Astrocyte (in vitro differentiated cells and primary cell): Measurements from ENCODE around the gene KCNJ4. TPM values are rescaled to one million over a fixed set of nuclear protein-coding genes. Genes with fewer than 3 reads are reported as not detected.
"Not testable (repeated sequence)": the region's sequence is repeated elsewhere in the genome, so short reads cannot be mapped to it uniquely, and the experiment has no call there.

Experiments used
- DNase-seq: peaks from one replicate; pipeline ENCODE4 v3.0.0-alpha.2; 2010; ENCODE audit warnings: low read depth
- FAIRE-seq: peaks from 2 replicates; lab custom pipeline; 2011; peaks lifted over from hg19 to GRCh38; lab: Jason Lieb, UNC
- H2AFZ ChIP-seq: 2 replicates; pipeline ENCODE4 v1.6.0; 2012; ENCODE audit warnings: low read depth, low read length, inconsistent platforms
- H3K27ac ChIP-seq: 2 replicates; pipeline ENCODE4 v1.5.1; 2011; ENCODE audit warnings: low read depth, low read length, inconsistent platforms
- H3K27me3 ChIP-seq: 2 replicates; pipeline ENCODE4 v1.6.0; 2011; ENCODE audit warnings: low read length, inconsistent platforms; ENCODE audit not compliant: insufficient read depth
- H3K36me3 ChIP-seq: 2 replicates; pipeline ENCODE4 v1.5.1; 2011; ENCODE audit warnings: low read length, inconsistent platforms; ENCODE audit not compliant: insufficient read depth
- H3K4me1 ChIP-seq: 2 replicates; pipeline ENCODE4 v1.5.1; 2011; ENCODE audit warnings: low read length, inconsistent platforms; ENCODE audit not compliant: insufficient read depth
- H3K4me2 ChIP-seq: 2 replicates; pipeline ENCODE4 v1.6.0; 2012; ENCODE audit warnings: low read length, inconsistent platforms
- H3K4me3 ChIP-seq: 2 replicates; pipeline ENCODE4 v1.5.1; 2011; ENCODE audit warnings: low read depth, mild to moderate bottlenecking, low read length, inconsistent platforms; ENCODE audit not compliant: insufficient read depth
- H3K79me2 ChIP-seq: 2 replicates; pipeline ENCODE4 v1.6.0; 2012; ENCODE audit warnings: mild to moderate bottlenecking, low read length, inconsistent platforms; ENCODE audit not compliant: insufficient read depth
- H3K9ac ChIP-seq: 2 replicates; pipeline ENCODE4 v1.6.0; 2012; ENCODE audit warnings: mild to moderate bottlenecking, low read length, inconsistent platforms
- H3K9me3 ChIP-seq: 2 replicates; pipeline ENCODE4 v1.5.1; 2012; ENCODE audit warnings: low read depth, mild to moderate bottlenecking, low read length, inconsistent platforms; ENCODE audit not compliant: insufficient read depth
- H4K20me1 ChIP-seq: 2 replicates; pipeline ENCODE4 v1.6.0; 2012; ENCODE audit warnings: low read length, inconsistent platforms; ENCODE audit not compliant: insufficient read depth
- H3K27ac Mint-ChIP-seq: one replicate; pipeline ENCODE4 v1.8.0; 2021; ENCODE audit warnings: mild to moderate bottlenecking, mixed read lengths; ENCODE audit not compliant: unreplicated experiment
- H3K27me3 Mint-ChIP-seq: one replicate; pipeline ENCODE4 v1.8.0; 2021; ENCODE audit warnings: low read depth, mixed read lengths; ENCODE audit not compliant: unreplicated experiment
- H3K36me3 Mint-ChIP-seq: one replicate; pipeline ENCODE4 v1.8.0; 2021; ENCODE audit warnings: low read depth, mixed read lengths; ENCODE audit not compliant: unreplicated experiment
- H3K4me1 Mint-ChIP-seq: one replicate; pipeline ENCODE4 v1.8.0; 2021; ENCODE audit warnings: low read depth, mixed read lengths; ENCODE audit not compliant: unreplicated experiment
- H3K4me3 Mint-ChIP-seq: one replicate; pipeline ENCODE4 v1.8.0; 2021; ENCODE audit warnings: mild to moderate bottlenecking, moderate library complexity, mixed read lengths; ENCODE audit not compliant: unreplicated experiment
- H3K9me3 Mint-ChIP-seq: one replicate; pipeline ENCODE4 v1.8.0; 2021; ENCODE audit warnings: mild to moderate bottlenecking, mixed read lengths; ENCODE audit not compliant: unreplicated experiment
- EZH2 ChIP-seq: IDR thresholded peaks from 2 replicates; pipeline ENCODE4 v1.6.1; 2012; ENCODE audit warnings: mild to moderate bottlenecking, low read length, inconsistent platforms; ENCODE audit not compliant: insufficient read depth
- total RNA-seq: library from RNA; stranded (reverse); gene quantifications from 2 replicates; pipeline ENCODE4 v1.2.1, GENCODE V29; 2021
- TF ChIP-seq, protein P1 (sequence below): IDR thresholded peaks from 2 replicates; pipeline ENCODE4 v1.5.1; 2011; ENCODE audit warnings: low read depth, mild to moderate bottlenecking, inconsistent platforms, low read length, moderate library complexity; ENCODE audit not compliant: insufficient read depth

The KCNJ4 gene
- total RNA-seq, 1 donor from 2014 or later, result 0.30 TPM

DNA sequence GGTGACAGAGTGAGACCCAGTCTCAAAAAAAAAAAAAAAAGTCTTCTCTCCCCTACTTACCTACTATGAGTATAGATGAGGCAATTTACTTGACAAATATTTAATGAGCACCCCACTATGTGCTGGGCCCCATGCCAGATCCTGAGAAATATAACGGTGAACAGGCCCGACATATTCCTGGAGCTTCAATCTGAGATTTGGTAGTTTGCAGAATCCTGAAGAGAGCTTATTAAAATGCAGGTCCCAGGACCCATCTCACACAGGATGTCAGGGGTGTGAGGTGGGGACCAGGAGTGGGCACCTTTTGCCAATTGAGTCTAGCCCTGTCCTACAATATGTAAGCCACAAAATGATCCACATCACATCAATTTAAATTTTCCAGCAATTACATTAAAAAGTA is 44.0 kb downstream of the KCNJ4 start:
- Mint-ChIP-seq H3K9me3 (peaks cover 6% of the 10 kb centered on the region), H3K27ac (no peak overlapping the region), H3K36me3 (no peaks in the 10 kb centered on the region), H3K27me3 (peaks cover 14% of the 10 kb centered on the region), H3K4me3 (no peak overlapping the region), H3K4me1 (no peaks in the 10 kb centered on the region)
- Histone ChIP-seq H3K4me3 (no peak overlapping the region), H3K36me3 (no peaks in the 10 kb centered on the region), H3K9ac (no peak overlapping the region), H3K4me2 (no peak overlapping the region), H3K27me3 (no peaks in the 10 kb centered on the region), H2AFZ (no peak overlapping the region), H3K79me2 (no peaks in the 10 kb centered on the region), H4K20me1 (no peaks in the 10 kb centered on the region), H3K27ac (no peak overlapping the region), H3K4me1 (no peaks in the 10 kb centered on the region), H3K9me3 (no peaks in the 10 kb centered on the region)
- no peak for TF ChIP-seq EZH2
- TF ChIP-seq, protein P1, sequence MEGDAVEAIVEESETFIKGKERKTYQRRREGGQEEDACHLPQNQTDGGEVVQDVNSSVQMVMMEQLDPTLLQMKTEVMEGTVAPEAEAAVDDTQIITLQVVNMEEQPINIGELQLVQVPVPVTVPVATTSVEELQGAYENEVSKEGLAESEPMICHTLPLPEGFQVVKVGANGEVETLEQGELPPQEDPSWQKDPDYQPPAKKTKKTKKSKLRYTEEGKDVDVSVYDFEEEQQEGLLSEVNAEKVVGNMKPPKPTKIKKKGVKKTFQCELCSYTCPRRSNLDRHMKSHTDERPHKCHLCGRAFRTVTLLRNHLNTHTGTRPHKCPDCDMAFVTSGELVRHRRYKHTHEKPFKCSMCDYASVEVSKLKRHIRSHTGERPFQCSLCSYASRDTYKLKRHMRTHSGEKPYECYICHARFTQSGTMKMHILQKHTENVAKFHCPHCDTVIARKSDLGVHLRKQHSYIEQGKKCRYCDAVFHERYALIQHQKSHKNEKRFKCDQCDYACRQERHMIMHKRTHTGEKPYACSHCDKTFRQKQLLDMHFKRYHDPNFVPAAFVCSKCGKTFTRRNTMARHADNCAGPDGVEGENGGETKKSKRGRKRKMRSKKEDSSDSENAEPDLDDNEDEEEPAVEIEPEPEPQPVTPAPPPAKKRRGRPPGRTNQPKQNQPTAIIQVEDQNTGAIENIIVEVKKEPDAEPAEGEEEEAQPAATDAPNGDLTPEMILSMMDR, result no peak
- no peak for DNase-seq
- FAIRE-seq, result no peak

DNA sequence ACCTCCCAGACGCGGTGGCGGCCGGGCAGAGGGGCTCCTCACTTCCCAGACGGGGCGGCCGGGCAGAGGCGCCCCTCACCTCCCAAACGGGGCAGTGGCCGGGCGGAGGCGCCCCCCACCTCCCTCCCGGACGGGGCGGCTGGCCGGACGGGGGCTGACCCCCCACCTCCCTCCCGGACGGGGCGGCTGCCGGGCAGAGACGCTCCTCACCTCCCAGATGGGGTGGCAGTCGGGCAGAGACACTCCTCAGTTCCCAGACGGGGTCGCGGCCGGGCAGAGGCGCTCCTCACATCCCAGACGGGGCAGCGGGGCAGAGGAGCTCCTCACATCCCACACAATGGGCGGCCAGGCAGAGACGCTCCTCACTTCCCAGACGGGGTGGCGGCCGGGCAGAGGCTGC is 45.1 kb downstream of the KCNJ4 start:
- not testable (repeated sequence) for H3K36me3 ChIP-seq, H3K27me3 Mint-ChIP-seq, H3K4me1 ChIP-seq, H2AFZ ChIP-seq, FAIRE-seq, H3K9me3 Mint-ChIP-seq, H3K4me2 ChIP-seq, H3K27ac ChIP-seq, H3K27me3 ChIP-seq, H3K4me3 ChIP-seq, H3K9ac ChIP-seq, H3K9me3 ChIP-seq, H3K4me1 Mint-ChIP-seq, DNase-seq, H3K27ac Mint-ChIP-seq, H4K20me1 ChIP-seq, H3K79me2 ChIP-seq, H3K36me3 Mint-ChIP-seq, H3K4me3 Mint-ChIP-seq

DNA sequence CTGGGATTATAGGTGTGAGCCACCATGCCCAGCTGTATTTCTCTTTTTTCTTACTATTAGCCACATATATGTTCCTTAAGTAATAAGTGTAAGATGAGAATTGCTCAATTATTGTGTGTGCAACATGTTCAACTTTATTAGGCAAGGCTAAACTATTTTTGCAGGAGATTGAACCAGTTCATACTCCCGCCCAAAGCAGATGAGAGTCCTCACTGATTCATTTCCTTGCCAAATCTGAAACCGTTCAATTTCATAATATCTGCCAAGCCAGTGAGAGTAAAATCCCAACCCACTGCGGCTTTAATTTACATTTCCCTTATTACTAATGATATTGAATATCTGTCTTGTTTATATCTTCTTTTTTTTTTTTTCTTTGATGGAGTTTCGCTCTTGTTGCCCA is 48.4 kb downstream of the KCNJ4 start:
- no peak overlapping the region for H3K9ac ChIP-seq
- peaks cover 3% of the 10 kb centered on the region for H3K4me1 ChIP-seq
- no peaks in the 10 kb centered on the region for H3K36me3 Mint-ChIP-seq
- no peaks in the 10 kb centered on the region for H3K27me3 ChIP-seq
- H2AFZ ChIP-seq, result no peak overlapping the region
- H3K27ac Mint-ChIP-seq, result no peak overlapping the region
- H3K4me3 ChIP-seq, result no peak overlapping the region
- H4K20me1 ChIP-seq, result no peaks in the 10 kb centered on the region
- no peak for TF ChIP-seq EZH2
- TF ChIP-seq, protein P1, result no peak
- H3K36me3 ChIP-seq, result no peaks in the 10 kb centered on the region
- H3K4me1 Mint-ChIP-seq, result no peaks in the 10 kb centered on the region
- no peak for DNase-seq
- no peak overlapping the region for H3K4me3 Mint-ChIP-seq
- no peak overlapping the region for H3K4me2 ChIP-seq
- H3K27ac ChIP-seq, result no peak overlapping the region
- peaks cover 6% of the 10 kb centered on the region for H3K9me3 Mint-ChIP-seq
- H3K79me2 ChIP-seq, result no peaks in the 10 kb centered on the region
- H3K27me3 Mint-ChIP-seq, result peaks cover 4% of the 10 kb centered on the region
- no peak for FAIRE-seq
- H3K9me3 ChIP-seq, result no peaks in the 10 kb centered on the region
